Smooth muscle cell (in vitro differentiated cells): ENCODE data around the gene PAX7. TPM values are rescaled to one million over a fixed set of nuclear protein-coding genes. Genes with fewer than 3 reads are reported as not detected.

Experiments used
- DNase-seq: peaks from one replicate; lab custom pipeline; 2025; ENCODE audit not compliant: unreplicated experiment; lab: John Stamatoyannopoulos, UW
- H2AFZ ChIP-seq: fragments of 200-600 bp; sonication (generic); 2 replicates; pipeline ENCODE4 v1.6.0; 2016; ENCODE audit warnings: antibody characterized with exemption, low read depth, mild to moderate bottlenecking
- H3F3A ChIP-seq: fragments of 200-600 bp; sonication (generic); 2 replicates; pipeline ENCODE4 v1.6.0; 2017; ENCODE audit warnings: antibody characterized with exemption, low read depth
- H3K27ac ChIP-seq: fragments of 200-600 bp; sonication (generic); 2 replicates; pipeline ENCODE4 v1.5.1; 2016; ENCODE audit warnings: low read depth, mild to moderate bottlenecking
- H3K27me3 ChIP-seq: fragments of 200-600 bp; sonication (generic); 2 replicates; pipeline ENCODE4 v1.6.1; 2016; ENCODE audit warnings: low read depth, mild to moderate bottlenecking
- H3K36me3 ChIP-seq: fragments of 200-600 bp; sonication (generic); 2 replicates; pipeline ENCODE4 v1.5.1; 2016; ENCODE audit warnings: low read depth
- H3K4me1 ChIP-seq: fragments of 200-600 bp; sonication (generic); 2 replicates; pipeline ENCODE4 v1.5.1; 2016; ENCODE audit warnings: low read depth
- H3K4me2 ChIP-seq: fragments of 200-600 bp; sonication (generic); 2 replicates; pipeline ENCODE4 v1.6.0; 2016; ENCODE audit warnings: mild to moderate bottlenecking
- H3K4me3 ChIP-seq: fragments of 200-600 bp; sonication (generic); 2 replicates; pipeline ENCODE4 v1.5.1; 2016; ENCODE audit warnings: mild to moderate bottlenecking
- H3K79me2 ChIP-seq: fragments of 200-600 bp; sonication (generic); 2 replicates; pipeline ENCODE4 v1.6.0; 2016; ENCODE audit warnings: low read depth, mild to moderate bottlenecking
- H3K9ac ChIP-seq: fragments of 200-600 bp; sonication (generic); 2 replicates; pipeline ENCODE4 v1.6.0; 2016; ENCODE audit warnings: low read depth
- H3K9me3 ChIP-seq: fragments of 200-600 bp; sonication (generic); replicated peaks from 2 replicates; pipeline ENCODE4 v1.5.1; 2016; ENCODE audit warnings: low read depth
- H4K20me1 ChIP-seq: fragments of 200-600 bp; sonication (generic); 2 replicates; pipeline ENCODE4 v1.6.0; 2016; ENCODE audit warnings: low read depth
- CTCF ChIP-seq: fragments of 200-600 bp; sonication (generic); IDR thresholded peaks from 2 replicates; pipeline ENCODE4 v1.5.1; 2017; ENCODE audit warnings: borderline replicate concordance, mild to moderate bottlenecking, antibody characterized with exemption; ENCODE audit not compliant: insufficient read depth, poor library complexity, severe bottlenecking
- WGBS: methylation state at CpG from one replicate; pipeline ENCODE4 v1.1.7; 2016; ENCODE audit warnings: low lambda C conversion rate; 5-methylcytosine and 5-hydroxymethylcytosine counted together
- polyA plus RNA-seq: library from polyadenylated mRNA; unstranded; fragments of >200 nt; fragmentation: Nextera tagmentation; extraction: Ambion mirVana; gene quantifications from 2 replicates; pipeline ENCODE4 v1.2.1, GENCODE V29; 2016
- total RNA-seq: library from RNA; depleted of rRNA; stranded (reverse); fragments of >200 nt; gene quantifications from 2 replicates; pipeline ENCODE4 v1.2.3, GENCODE V29; 2014

The PAX7 gene
- total and polyA plus RNA-seq, 2 experiments from 2014 or later: not detected

GRCh38 chr1:18614069-18614735 lies 16.4 kb upstream of the PAX7 start:
- Histone ChIP-seq H3K9ac (no peak overlapping the region), H3K79me2 (no peaks in the 10 kb centered on the region), H2AFZ (no peak overlapping the region), H3K4me1 (no peaks in the 10 kb centered on the region), H3K9me3 (no peaks in the 10 kb centered on the region), H3K36me3 (no peaks in the 10 kb centered on the region), H3F3A (no peaks in the 10 kb centered on the region), H3K4me2 (no peak overlapping the region), H4K20me1 (no peaks in the 10 kb centered on the region), H3K27me3 (peaks cover 49% of the 10 kb centered on the region), H3K27ac (no peak overlapping the region), H3K4me3 (no peak overlapping the region)
- 82% methylated on average over 7 of the region's 7 CpGs for WGBS
- TF ChIP-seq CTCF: no peak
- DNase-seq: no peak

- Histone ChIP-seq H3F3A (no peaks in the 10 kb centered on the region), H3K9me3 (no peaks in the 10 kb centered on the region), H3K79me2 (no peaks in the 10 kb centered on the region), H3K4me2 (no peak overlapping the region), H3K9ac (no peak overlapping the region), H4K20me1 (no peaks in the 10 kb centered on the region), H3K27ac (no peak overlapping the region), H3K27me3 (peaks cover 71% of the 10 kb centered on the region), H2AFZ (no peak overlapping the region), H3K36me3 (no peaks in the 10 kb centered on the region), H3K4me1 (no peaks in the 10 kb centered on the region), H3K4me3 (no peak overlapping the region)
- no peak for DNase-seq
- TF ChIP-seq CTCF: no peak
- WGBS: 62% methylated on average over 10 of the region's 10 CpGs
Observed at GRCh38 chr1:18618546-18619466, 11.8 kb upstream of the PAX7 start.

GRCh38 chr1:18619467-18619835 lies 11.2 kb upstream of the PAX7 start:
- Histone ChIP-seq H3F3A (no peaks in the 10 kb centered on the region), H3K27me3 (peaks cover 71% of the 10 kb centered on the region), H3K4me2 (no peak overlapping the region), H3K9me3 (no peaks in the 10 kb centered on the region), H3K4me1 (no peaks in the 10 kb centered on the region), H3K36me3 (no peaks in the 10 kb centered on the region), H2AFZ (no peak overlapping the region), H3K9ac (no peak overlapping the region), H3K79me2 (no peaks in the 10 kb centered on the region), H4K20me1 (no peaks in the 10 kb centered on the region), H3K27ac (no peak overlapping the region), H3K4me3 (no peak overlapping the region)
- no peak for DNase-seq
- no peak for TF ChIP-seq CTCF
- 78% methylated on average over 2 of the region's 2 CpGs for WGBS
